Non-pigmented ciliary epithelial cell (primary cell): ENCODE data around the gene ZFYVE26.
"Not testable (repeated sequence)": the region's sequence is repeated elsewhere in the genome, so short reads cannot be mapped to it uniquely, and the experiment has no call there.

Experiments
- DNase-seq: peaks from one replicate; pipeline ENCODE4 v3.0.0-alpha.2; 2010; ENCODE audit warnings: low read depth

ZFYVE26 gene

DNA sequence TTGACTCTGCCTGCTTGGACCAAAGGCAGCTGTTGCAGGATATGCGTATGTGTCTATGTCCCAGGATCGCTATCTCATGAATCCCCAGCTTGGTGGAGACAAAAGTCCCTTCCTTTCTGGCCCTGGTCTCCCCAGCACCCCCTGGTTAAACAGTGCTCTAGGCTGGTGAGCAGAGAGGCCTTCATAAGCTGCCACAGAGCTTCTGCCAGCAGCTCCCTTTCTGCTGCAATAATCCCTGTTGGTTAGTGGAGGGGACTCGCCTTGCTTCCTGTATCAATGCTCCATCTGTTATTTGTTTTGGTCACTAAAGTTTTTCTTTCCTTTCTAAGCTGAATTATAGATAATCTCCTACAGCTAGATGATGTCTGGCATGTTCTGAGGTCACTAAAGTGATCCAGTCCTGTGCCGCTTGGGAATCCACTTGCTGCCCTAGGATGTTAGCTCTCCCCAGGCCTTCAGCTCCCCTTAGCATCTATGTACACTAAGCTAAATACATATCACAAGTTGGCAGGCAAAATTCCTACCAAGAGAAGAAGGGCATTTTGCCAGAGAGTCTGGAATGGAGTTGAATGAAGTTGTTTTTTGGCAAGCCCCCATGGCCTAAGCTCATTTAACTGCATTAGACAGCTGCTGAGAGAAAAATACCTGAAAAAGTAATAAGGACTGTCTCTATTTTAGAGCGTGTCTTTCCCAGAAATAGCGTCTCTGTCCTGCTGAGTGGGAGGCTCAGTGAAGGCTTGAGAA lies 66.9 kb downstream of the ZFYVE26 start:
- no peak for DNase-seq

DNA sequence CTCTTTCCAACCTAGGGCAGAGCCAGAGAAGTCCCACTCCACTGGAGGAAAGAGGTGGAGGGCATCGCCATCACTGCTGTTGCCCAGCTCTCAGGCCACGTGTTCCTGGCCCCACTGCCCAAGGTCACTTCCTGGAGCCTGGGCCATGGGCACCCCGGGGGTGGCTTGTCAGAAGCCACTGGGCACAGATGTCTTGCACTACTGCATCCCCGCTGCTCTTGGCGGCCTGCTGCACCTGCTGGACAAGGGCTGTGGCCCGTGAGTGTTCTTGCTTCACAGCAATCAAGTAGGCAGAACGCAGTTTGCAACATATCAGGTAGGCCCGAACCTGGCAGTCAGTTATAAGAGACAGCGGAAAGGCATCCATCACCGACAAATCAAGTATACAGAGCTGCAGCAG lies 68.1 kb downstream of the ZFYVE26 start:
- no peak for DNase-seq

DNA sequence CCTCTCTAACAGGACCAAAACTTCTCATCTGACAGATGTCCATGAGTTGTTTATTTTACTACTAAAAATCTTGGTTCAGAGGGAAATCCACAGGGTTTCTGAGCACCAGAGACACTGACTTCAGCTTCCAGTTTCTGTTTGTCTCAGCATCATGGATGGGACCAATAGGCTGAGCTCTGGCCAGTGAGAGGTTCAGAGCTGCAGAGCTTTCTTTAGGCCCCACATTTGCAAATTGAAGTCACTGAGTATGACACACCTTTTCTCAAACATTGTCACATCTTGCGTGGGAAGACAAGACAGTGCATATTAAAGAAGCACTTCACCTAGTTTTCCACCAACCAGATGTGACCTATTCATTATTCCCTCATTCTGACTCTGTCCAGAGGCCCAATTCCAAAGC lies 69.5 kb downstream of the ZFYVE26 start:
- no peak for DNase-seq

DNA sequence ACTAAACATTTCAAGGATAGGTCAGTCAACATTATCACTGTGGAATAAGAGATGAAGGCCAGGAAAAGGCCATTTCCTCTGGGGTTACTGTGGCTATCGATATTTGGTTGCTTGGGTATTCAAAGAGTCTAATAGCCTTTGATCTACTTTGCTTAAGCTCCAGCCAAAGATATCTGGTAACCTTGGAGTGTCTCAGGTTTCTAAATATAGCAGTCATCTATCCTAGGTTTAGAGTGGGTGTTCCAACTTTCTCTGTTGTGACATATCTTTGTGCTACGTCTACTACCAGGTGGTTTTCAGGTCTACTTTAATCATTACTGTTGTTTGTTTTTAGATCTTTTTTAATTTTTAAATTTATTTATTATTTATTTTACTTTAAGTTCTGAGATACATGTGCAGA lies 72.3 kb downstream of the ZFYVE26 start:
- no peak for DNase-seq

DNA sequence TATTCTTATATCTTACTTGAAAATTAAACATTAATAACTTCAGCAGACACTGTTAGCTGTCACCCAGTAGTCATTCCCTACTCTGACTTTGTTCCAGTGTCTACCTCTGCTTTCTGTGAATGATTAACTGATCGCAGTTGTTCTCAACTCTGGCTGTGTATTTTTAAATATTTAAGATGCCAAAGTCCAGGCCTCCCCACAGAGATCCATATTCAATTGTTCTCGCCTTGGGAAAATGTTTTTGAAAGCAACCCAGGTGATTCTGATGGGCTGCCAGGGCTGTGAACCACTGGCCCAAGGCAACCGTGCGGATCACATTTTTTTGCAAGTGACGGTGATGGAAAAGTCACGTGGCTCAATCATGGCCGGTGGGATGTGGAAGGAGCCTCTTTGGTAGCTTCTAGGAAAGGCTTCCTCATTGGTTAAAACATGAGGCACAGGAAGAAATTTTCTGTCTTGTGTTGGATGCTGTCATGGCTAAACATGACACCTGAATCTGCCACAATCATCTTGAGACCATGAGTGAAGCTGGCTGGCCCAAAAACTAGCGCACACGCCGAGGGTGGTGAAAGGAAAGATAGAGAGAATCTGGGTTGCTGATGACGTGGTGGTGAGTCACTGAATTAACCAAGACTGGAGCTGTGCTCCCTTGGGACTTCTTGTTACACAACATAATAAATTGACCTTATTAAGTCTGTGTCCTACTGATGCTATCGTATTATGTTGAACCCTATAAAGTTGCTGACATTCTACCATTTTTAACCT lies 77.5 kb downstream of the ZFYVE26 start:
- DNase-seq, result peak; percentile 59

DNA sequence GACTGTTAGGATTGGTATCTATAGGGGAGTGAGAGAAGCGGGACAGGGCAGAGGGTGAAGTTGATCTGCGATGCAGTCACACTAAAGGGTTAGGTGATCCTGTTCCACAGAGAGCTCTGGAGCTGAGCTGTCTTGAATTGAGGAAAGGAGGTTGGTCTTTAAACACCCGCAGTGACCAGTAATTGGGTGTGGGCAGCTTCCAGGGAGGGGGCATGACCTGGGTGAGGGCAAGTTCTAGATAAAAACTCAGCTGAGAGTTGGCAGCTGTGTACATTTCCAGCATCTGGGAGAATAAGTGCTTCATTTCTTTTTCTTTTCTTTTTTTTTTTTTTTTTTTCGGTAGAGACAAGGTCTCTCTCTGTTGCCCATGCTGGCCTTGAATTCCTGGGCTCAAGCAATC lies 79.6 kb downstream of the ZFYVE26 start:
- no peak for DNase-seq

DNA sequence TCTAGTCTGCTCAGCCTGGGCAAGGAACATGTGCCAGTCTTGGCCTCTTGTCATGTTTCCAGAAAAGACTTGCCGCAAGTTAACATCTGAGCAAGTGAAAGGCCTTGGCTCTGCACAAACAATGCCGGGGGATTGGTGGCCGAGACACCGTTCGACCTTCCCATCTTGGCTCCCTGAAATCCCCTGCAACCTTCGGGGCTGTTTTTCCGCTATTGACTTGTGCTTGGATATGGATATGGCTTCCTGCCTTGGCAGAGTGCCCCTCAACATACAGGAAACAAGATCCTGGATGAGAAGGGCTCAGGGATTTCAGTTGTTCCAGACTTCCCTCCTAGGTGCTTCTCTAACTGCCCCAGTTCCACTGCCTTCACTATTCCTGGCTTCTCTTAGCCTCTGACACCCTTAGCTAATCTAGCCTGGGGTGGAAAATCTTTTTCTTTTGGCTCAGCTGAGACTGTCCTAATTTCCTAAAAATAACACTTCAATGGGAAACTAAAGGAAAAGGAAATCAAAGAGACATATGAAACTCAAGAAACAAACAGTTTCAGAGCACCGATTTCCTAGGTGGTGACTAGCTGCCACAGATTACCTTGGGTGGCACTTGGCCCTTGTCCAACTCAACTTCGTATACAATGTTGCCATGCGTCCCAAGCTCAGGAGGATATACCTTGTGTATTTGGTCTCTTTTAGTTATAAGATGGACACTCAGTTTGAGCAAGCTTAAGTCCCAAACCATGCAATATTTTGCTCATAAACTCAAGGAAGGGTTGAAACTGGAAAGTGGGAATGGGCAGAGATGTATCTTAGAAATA lies 80.8 kb downstream of the ZFYVE26 start:
- no peak for DNase-seq

DNA sequence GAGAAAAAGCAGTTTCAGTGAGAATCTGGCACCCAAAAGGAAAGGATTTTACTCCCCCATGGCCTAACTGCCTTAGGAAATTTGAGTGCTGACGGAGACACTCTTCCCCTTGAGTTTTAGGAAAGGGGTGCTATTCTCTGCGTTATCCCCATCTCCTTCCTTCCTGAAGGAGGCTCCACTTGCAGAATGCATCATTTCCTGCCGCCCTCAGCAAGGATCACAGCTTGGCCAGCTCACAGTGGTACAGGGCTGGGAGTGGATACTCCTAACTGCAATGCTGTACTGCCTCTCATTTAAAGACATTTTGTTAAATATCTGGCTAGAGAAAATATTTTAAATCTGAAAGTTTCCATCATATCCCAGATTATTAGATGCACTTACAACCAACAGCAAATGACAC lies 81.7 kb downstream of the ZFYVE26 start:
- DNase-seq, result no peak

DNA sequence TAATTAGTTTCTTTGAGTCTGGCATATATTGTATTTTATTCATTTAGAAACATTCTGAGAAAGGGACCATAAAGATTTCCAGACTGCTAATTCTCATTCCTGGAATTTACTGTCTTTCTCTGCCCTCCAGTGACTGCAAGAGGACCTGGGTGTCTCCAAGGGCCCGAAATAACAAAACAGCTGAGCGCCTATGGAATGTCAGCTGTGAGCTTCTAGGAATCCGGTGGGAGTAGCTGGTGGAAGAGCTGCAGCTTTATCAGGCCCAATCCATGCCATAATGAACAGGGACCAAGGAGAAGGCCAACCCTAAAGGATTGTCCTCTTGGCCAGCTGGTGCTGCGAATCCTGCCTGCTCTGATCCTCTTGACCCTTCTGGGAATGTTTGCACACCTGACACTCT lies 82.8 kb downstream of the ZFYVE26 start:
- DNase-seq, result no peak

DNA sequence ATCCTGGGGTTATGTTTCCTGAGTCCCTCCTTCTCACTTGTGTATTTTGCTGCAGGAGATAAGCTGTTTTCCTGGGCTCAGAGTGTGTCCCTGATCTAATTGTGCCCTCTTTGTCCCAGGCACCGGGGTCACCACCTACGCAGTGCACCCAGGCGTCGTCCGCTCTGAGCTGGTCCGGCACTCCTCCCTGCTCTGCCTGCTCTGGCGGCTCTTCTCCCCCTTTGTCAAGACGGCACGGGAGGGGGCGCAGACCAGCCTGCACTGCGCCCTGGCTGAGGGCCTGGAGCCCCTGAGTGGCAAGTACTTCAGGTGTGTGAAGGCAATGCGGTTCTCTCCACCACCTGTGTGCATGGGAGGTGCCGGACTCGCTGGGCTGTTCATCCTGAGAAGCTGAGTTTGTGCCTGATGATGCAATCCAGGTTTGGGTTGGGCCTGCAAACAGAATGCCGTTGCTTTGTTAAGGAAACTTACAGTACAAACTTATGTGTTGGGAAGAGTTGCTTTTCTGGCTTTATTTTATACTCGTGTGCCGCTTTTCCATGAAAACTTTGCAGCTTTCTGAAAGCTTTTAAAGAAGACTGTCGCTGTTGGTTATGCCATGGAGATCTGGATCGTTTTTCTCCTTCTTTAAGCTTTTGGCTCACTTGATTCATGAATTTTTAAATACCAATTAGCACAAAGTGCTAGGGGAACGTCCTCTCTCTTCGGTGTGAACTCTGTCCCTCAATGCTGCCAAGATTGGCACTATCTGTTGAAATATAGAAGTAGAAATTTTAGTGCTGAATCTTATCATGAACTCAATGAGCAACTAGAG lies 87.1 kb downstream of the ZFYVE26 start:
- DNase-seq, result no peak

DNA sequence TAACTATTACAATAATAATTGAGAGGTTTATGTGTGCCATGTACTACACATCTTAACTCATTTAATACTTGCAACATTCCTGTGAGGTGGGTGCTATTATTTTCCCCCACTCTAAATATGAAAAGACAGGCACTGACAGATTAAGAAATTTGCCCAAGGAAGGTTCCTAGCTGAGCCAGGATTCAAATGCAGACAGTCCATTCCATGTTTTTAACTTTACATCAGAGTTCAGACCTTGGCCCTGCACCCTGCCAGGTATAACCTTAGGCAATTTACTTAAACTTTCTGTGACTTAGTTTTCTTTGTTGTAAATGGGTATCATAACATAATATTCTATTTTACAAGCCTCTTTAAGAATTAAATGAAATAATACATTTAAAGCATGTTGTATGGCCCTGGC lies 88.1 kb downstream of the ZFYVE26 start:
- DNase-seq, result no peak

DNA sequence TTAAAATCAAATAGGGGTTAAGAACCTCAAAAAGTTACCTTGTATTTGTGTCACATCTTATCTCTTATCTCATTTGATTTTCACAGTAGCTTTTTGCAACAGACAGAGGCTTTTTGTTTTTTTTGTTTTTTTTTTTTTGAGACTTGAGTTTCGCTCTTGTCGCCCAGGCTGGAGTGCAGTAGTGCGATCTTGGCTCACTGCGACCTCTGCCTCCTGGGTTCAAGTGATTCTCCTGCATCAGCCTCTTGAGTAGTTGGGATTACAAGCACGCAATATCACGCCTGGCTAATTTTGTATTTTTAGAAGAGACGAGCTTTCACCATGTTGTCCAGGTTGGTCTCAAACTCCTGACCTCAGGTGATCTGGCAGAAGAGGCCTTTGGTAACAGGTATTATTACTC lies 89.0 kb downstream of the ZFYVE26 start:
- DNase-seq, result no peak

DNA sequence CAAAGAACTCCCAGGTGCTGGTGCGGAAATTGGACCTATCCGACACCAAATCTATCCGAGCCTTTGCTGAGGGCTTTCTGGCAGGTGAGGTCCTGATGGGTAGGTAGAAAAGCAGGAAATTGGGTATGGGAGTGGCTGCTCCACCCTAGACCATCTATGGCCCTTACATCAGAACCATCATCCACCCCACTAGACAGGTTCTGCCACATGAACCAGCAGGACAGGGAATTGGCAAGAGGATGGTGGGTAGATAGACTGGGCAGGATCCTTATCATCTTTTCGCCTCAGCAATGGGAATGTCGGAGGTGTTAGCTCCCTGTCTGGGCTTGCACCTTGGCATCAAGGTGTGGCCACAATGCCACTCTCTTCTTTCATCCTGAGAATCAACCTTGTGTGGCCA lies 91.2 kb downstream of the ZFYVE26 start:
- no peak for DNase-seq

DNA sequence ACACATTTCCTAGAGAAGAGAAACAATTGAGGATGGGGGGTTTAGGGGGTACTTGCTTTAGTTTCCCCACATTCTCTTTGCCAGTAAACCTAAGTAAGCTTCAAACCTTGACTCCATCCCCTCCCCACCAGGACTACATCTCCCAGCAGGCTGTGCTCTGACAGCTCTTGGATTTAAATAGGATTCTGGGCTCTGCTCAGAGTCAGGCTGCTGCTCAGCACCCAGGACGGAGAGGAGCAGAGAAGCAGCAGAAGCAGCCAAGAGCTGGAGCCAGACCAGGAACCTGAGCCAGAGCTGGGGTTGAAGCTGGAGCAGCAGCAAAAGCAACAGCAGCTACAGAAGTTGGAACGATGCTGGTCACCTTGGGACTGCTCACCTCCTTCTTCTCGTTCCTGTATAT lies 94.1 kb downstream of the ZFYVE26 start:
- DNase-seq, result no peak

DNA sequence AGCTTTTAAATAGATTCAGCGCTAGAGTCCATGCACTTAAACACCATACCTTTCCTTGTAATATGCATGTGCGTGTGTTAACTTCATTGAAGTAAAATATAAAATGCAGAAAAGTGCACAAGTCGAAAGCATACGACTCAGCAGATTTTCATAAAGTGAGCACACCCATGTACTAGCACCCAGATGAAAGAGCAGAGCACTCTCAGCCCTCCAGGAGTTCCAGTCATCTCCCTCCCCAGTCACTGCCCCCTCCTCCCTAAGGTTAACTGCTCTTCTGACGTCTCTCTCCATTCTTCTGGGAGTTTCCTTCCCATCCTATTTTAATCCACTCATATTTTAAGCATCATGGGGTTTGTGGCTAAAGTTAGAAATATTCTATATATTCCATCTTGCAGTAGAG lies 94.5 kb downstream of the ZFYVE26 start:
- DNase-seq, result no peak

DNA sequence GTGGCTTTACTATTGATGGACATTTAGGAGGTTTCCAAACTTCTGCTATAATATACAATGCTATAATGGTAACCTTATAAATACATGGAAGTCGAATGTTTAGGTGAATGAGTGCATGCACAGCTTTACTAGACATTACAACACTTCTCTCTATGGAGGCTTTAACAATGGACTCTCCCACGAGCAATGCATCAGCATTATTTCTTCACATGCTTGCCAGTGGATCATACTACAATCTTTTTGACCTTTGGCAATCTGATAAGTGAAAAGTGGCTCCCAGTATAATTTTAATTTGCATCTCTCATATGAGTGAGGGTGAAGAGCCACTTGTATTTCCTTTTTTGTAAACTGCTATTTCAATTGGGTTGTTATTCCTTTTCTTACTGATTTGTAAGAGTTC lies 96.5 kb downstream of the ZFYVE26 start:
- DNase-seq, result no peak

DNA sequence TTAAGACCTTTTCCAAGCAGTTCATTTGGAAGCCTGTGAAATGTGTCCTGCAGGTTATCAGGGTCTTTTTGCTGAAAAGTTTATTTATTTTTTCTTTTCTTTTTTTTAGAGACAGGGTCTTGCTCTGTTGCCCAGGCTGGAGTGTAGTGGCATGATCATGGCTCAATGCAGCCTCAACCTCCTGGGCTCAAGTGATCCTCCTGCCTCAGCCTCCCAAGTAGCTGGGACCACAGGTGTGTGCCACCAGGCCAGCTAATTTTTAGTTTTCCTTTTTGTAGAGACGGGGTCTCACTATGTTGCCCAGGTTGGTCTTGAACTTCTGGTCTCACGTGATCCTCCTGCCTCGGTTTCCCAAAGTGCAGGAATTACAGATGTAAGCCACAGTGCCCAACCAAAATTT lies 97.0 kb downstream of the ZFYVE26 start:
- not testable (repeated sequence) for DNase-seq

DNA sequence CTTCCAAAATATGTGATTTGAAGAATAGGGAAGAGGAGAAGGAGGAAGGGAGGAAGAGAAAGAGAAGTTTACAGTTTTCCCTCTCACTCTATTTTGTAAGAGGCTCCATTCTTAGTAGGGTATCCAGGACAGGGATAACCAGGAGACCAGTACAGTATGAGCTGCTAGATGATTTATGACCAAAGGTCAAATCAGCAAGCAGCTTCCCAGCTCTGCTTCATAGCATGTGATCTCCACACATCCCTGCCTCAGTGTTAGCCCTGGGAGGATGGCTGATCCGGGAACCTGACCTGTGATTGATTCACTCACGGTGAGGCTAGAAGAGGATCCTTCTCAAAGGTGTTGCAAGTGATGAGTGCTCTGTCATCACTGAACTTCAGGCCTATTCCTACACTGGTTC lies 98.1 kb downstream of the ZFYVE26 start:
- DNase-seq, result no peak

DNA sequence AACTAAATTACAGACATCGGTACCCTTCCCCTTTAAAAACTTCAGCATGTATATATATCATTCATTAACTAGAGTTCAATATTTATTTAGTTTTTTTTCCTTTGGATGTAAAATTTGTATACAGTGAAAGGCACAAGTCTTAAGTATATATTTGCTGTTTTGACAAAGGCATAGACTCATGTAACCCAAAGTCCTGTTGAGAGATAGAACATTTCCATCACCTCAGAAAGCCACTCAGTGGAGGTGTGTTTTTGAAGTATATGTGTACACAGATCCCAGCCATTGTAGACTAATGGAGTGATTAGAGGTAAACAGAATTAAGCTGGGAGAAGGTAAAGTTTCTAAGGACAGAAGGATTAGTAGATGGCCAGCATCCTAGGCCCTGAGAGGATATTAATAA lies 99.3 kb downstream of the ZFYVE26 start:
- no peak for DNase-seq

DNA sequence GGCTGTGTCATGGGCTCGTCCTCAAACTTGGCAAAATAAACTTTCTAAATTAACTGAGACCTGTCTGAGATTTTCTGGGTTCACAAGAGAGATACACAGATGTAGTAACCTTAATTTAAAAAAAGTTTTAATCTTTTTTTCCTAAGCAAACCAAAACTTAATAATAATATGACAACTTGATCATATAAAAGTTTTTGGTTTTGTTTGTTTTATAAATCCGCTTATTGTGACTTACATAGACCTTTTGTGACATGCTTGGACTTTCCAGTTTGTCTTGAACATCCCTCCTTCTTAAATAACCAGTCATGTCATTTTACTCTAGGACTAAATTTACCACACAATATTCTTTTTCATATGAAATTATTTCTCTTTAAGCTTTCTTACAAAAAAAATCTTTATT lies 106.2 kb downstream of the ZFYVE26 start:
- DNase-seq, result no peak

DNA sequence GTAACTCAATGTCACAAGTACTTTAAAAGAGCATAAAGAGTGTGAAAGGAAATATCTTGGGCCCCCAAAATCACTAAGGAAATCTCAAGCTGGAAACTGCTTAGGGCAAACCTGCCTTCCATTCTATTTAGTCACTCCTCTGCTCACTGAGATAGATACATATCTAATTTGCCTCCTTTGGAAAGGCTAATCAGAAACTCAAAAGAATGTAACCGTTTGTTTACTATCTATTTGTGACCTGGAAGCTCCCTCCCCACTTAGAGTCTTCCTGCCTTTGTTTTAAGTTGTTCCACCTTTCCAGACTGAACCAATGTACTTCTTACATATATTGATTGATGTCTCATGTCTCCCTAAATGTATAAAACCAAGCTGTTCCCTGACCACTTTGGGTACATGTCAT lies 106.6 kb downstream of the ZFYVE26 start:
- not testable (repeated sequence) for DNase-seq

DNA sequence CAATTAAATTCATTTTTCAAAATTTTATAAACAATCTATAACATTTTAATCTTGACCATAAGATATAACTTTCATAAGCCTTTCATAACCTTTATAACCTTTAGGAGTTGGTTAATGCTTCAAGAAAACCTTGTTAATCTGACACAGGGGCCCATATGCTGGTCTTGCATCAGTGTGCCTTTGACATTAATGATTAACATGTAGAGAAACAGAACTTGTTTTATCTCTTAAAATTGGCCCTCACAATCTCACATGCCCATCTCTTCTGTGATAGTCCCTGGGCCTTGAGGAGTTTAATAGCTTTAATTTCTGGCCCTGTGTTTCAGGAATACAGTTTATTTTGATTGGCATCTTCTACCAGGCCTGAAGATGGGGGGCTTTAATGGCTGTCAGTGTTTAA lies 107.0 kb downstream of the ZFYVE26 start:
- not testable (repeated sequence) for DNase-seq
